ENCODE data around the gene HTT.

The HTT gene

GRCh38 chr4:3062471-3062870, 12.0 kb upstream of the HTT start:
- DNase-seq (ENCODE audit: low read depth) = peak; percentile 73
- TF ChIP-seq CTCF (conservative IDR thresholded peaks at IDR 0.05; ENCODE audit: control insufficient read depth, insufficient read depth, low read depth, low read length) = no peak
- H3K4me3 ChIP-seq (ENCODE audit: control insufficient read depth, low read depth, low read length) = no peak overlapping the region

GRCh38 chr4:3065551-3065950, 8.9 kb upstream of the HTT start:
- TF ChIP-seq CTCF (conservative IDR thresholded peaks at IDR 0.05; ENCODE audit: control insufficient read depth, insufficient read depth, low read depth, low read length) = no peak
- DNase-seq (ENCODE audit: low read depth) = peak; percentile 45
- H3K4me3 ChIP-seq (ENCODE audit: control insufficient read depth, low read depth, low read length) = no peak overlapping the region

- no peak for TF ChIP-seq CTCF (conservative IDR thresholded peaks at IDR 0.05; ENCODE audit: control insufficient read depth, insufficient read depth, low read depth, low read length)
- DNase-seq (ENCODE audit: low read depth) = no peak
- no peak overlapping the region for H3K4me3 ChIP-seq (ENCODE audit: control insufficient read depth, low read depth, low read length)
Measured at GRCh38 chr4:3066836-3067400, 7.6 kb upstream of the HTT start.

- H3K4me3 ChIP-seq (ENCODE audit: control insufficient read depth, low read depth, low read length) = no peak overlapping the region
- DNase-seq (ENCODE audit: low read depth) = no peak
- no peak for TF ChIP-seq CTCF (conservative IDR thresholded peaks at IDR 0.05; ENCODE audit: control insufficient read depth, insufficient read depth, low read depth, low read length)
Measured at GRCh38 chr4:3067473-3068001, 6.9 kb upstream of the HTT start.

GRCh38 chr4:3069661-3070199, 4.8 kb upstream of the HTT start:
- DNase-seq (ENCODE audit: low read depth) = no peak
- H3K4me3 ChIP-seq (ENCODE audit: control insufficient read depth, low read depth, low read length) = no peak overlapping the region

GRCh38 chr4:3070709-3071500, 3.6 kb upstream of the HTT start:
- no peak for TF ChIP-seq CTCF (conservative IDR thresholded peaks at IDR 0.05; ENCODE audit: control insufficient read depth, insufficient read depth, low read depth, low read length)
- no peak for DNase-seq (ENCODE audit: low read depth)
- no peak overlapping the region for H3K4me3 ChIP-seq (ENCODE audit: control insufficient read depth, low read depth, low read length)

More at GRCh38 chr4:3069661-3070199, 4.8 kb upstream of the HTT start:
- TF ChIP-seq CTCF (conservative IDR thresholded peaks at IDR 0.05; ENCODE audit: control insufficient read depth, insufficient read depth, low read depth, low read length) = no peak

All from fibroblast of mammary gland (primary cell).